Vagina (tissue), 2 donors: Measurements from ENCODE around the gene PDZK1.
"Not testable (repeated sequence)": the region's sequence is repeated elsewhere in the genome, so short reads cannot be mapped to it uniquely, and the experiment has no call there.

ENCODE experiments used
- POLR2A ChIP-seq, 2 donors: fragments of 450-650 bp; IDR thresholded peaks; one replicate each; pipeline ENCODE4 v1.6.1; 2017; ENCODE audit warnings: antibody characterized with exemption in 2 of 2, mild to moderate bottlenecking in 2 of 2, moderate library complexity in 2 of 2
- TF ChIP-seq, protein P1 (sequence below), 3 experiments: fragments of 450-650 bp in 2 of 3; fragments of 200-600 bp in 1 of 3; sonication (generic) in 1 of 3; IDR thresholded peaks; one replicate each; pipeline ENCODE4 v1.5.1; 2017 to 2019; ENCODE audit warnings: antibody characterized with exemption in 3 of 3, mild to moderate bottlenecking in 2 of 3, moderate library complexity in 2 of 3

DNA sequence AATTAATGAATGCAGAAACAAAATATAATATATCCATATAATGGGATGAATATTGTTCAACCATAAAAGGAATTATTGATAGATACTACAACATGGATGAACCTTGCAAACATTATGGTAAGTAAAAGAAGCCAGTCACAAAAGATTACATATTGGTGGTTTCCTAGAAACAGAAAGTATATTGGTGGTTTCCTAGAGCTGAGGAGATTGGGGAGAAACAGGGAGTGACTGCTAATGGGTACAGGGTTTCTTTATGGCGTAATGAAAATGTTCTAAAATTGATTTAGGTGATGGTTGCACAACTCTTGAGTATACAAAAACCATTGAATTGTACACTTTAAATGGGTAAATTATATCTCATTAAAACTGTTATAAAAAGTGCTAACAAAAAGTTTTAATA lies 85.0 kb downstream of the PDZK1 start:
- not testable (repeated sequence) for TF ChIP-seq POLR2A (IDR thresholded peaks at IDR 0.05)
- TF ChIP-seq, protein P1, sequence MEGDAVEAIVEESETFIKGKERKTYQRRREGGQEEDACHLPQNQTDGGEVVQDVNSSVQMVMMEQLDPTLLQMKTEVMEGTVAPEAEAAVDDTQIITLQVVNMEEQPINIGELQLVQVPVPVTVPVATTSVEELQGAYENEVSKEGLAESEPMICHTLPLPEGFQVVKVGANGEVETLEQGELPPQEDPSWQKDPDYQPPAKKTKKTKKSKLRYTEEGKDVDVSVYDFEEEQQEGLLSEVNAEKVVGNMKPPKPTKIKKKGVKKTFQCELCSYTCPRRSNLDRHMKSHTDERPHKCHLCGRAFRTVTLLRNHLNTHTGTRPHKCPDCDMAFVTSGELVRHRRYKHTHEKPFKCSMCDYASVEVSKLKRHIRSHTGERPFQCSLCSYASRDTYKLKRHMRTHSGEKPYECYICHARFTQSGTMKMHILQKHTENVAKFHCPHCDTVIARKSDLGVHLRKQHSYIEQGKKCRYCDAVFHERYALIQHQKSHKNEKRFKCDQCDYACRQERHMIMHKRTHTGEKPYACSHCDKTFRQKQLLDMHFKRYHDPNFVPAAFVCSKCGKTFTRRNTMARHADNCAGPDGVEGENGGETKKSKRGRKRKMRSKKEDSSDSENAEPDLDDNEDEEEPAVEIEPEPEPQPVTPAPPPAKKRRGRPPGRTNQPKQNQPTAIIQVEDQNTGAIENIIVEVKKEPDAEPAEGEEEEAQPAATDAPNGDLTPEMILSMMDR (IDR thresholded peaks at IDR 0.05) = not testable (repeated sequence)
